Memory B cell (primary cell): ENCODE data around the gene DGKH.

ENCODE experiments used
- ATAC-seq: fragments of 150-1000 bp; cut with Tn5 transposase; 2 replicates; pipeline ENCODE4 v1.10.0; 2021; ENCODE audit warnings: low read depth, mild to moderate bottlenecking, moderate library complexity
- DNase-seq, 2 donors: peaks; one replicate each; pipeline ENCODE4 v3.0.0; 2022; ENCODE audit warnings: low spot score in 2 of 2
- H3K27ac Mint-ChIP-seq: one replicate; pipeline ENCODE4 v1.8.0; 2022; ENCODE audit warnings: mild to moderate bottlenecking, moderate library complexity, mixed read lengths
- H3K27me3 Mint-ChIP-seq: one replicate; pipeline ENCODE4 v1.8.0; 2022; ENCODE audit warnings: mixed read lengths
- H3K36me3 Mint-ChIP-seq: one replicate; pipeline ENCODE4 v1.8.0; 2022; ENCODE audit warnings: mild to moderate bottlenecking, mixed read lengths
- H3K4me1 Mint-ChIP-seq: one replicate; pipeline ENCODE4 v1.8.0; 2022; ENCODE audit warnings: mixed read lengths
- H3K4me3 Mint-ChIP-seq: one replicate; pipeline ENCODE4 v1.8.0; 2022; ENCODE audit warnings: mild to moderate bottlenecking, moderate library complexity, mixed read lengths
- H3K9me3 Mint-ChIP-seq: one replicate; pipeline ENCODE4 v1.8.0; 2022; ENCODE audit warnings: mixed read lengths

The DGKH gene

DNA sequence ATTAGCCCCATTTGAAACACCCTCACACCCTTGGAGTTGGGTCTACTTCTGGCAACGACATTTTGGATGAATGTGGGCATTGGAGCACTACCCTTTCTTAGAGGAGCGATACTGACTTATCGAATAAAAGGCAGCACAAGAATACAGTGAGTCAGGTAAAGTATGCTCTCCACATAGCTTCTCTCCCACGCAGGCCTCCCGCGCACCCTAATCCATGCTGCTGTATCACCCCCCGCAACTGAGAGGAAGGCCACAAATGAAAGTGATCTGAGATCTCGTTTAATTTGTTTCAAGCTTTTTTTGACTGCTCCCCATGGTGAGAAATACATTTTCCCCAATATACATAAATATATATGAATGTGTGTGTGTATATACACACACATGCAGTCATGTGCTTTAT, 198.1 kb downstream of the DGKH start:
- no peaks in the 10 kb centered on the region for H3K9me3 Mint-ChIP-seq
- H3K27me3 Mint-ChIP-seq = peaks cover 7% of the 10 kb centered on the region
- H3K4me3 Mint-ChIP-seq = no peak overlapping the region
- no peak overlapping the region for H3K27ac Mint-ChIP-seq
- H3K4me1 Mint-ChIP-seq = no peaks in the 10 kb centered on the region
- DNase-seq (no peak), ATAC-seq (no peak)
- no peaks in the 10 kb centered on the region for H3K36me3 Mint-ChIP-seq

DNA sequence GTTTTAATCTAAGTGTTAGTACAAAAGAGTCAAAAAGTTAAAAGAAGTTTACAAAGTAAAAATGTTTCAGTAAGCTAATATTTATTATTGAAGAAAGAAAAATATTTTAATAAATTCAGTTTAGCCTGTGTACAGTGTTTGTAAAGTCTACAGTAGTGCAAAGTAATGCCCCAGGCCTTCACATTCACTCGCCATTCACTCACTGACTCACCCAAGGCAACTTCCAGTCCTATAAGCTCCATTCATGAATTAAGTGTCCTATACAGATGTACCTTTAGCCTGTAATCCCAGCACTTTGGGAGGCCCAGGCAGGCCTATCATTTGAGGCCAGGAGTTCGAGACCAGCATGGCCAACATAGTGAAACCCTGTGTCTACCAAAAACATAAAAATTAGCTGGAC, 199.4 kb downstream of the DGKH start:
- Mint-ChIP-seq H3K36me3 (no peaks in the 10 kb centered on the region), H3K27me3 (peaks cover 8% of the 10 kb centered on the region), H3K27ac (no peak overlapping the region), H3K4me3 (no peak overlapping the region), H3K9me3 (no peaks in the 10 kb centered on the region), H3K4me1 (no peaks in the 10 kb centered on the region)
- no peak for ATAC-seq
- no peak for DNase-seq

DNA sequence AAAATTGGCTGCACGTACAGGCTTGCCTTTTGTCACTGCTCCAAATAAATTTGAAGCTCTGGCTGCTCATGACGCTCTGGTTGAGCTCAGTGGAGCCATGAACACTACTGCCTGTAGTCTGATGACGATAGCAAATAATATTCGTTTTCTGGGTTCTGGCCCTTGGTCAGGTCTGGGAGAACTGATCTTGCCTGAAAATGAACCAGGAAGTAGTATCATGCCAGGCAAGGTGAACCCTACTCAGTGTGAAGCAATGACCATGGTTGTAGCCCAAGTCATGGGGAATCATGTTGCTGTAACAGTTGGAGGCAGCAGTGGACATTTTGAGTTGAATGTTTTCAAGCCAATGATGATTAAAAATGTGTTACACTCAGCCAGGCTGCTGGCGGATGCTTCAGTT, 207.4 kb downstream of the DGKH start:
- Mint-ChIP-seq H3K4me3 (no peak overlapping the region), H3K4me1 (no peaks in the 10 kb centered on the region), H3K9me3 (no peaks in the 10 kb centered on the region), H3K27me3 (peaks cover 2% of the 10 kb centered on the region), H3K36me3 (peaks cover 2% of the 10 kb centered on the region), H3K27ac (no peak overlapping the region)
- no peak for DNase-seq
- ATAC-seq = no peak

DNA sequence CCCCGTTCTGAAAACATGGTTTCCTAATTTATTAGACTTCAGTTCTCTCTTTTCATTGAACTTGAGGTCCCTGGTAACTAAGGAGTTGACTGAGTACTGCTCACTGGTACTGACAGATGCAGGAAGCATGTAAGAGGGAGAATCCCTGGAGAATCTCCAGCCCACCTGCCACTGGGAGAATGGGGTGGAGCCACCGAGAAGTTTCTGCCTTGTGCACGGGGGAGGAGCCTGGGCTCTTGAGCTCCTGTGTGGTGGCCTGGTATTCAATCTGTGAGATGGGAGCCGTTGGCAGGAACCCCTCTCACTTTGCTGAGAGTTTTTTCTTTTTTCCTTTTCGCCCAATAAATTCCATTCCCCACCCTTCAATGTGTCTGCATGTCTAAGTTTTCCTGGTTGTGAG, 210.3 kb downstream of the DGKH start:
- no peaks in the 10 kb centered on the region for H3K4me1 Mint-ChIP-seq
- peaks cover 2% of the 10 kb centered on the region for H3K36me3 Mint-ChIP-seq
- DNase-seq (no peak), ATAC-seq (no peak)
- no peak overlapping the region for H3K27ac Mint-ChIP-seq
- H3K4me3 Mint-ChIP-seq = no peak overlapping the region
- H3K9me3 Mint-ChIP-seq = no peaks in the 10 kb centered on the region
- H3K27me3 Mint-ChIP-seq = no peaks in the 10 kb centered on the region

DNA sequence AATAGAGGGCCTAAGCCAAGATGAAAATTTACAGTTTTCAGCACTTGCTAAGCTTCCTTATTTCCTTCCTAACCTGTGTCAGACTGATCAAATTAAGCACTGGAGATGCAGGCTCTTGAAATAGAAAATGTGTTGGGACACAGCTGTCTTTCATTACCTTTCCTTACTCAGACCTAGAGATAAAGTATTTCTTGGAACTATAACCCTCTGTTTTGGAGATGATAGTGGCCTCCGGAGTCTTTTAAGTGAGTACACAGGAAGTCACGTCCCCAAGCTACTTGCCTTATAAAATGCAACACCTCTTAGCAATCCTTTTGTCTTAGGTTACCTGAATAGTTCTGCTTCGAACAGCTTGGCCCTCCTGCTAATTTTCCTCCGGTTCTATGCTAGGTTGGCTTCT, 211.1 kb downstream of the DGKH start:
- Mint-ChIP-seq H3K27me3 (no peaks in the 10 kb centered on the region), H3K36me3 (peaks cover 2% of the 10 kb centered on the region), H3K27ac (no peak overlapping the region), H3K4me1 (no peaks in the 10 kb centered on the region), H3K4me3 (no peak overlapping the region), H3K9me3 (no peaks in the 10 kb centered on the region)
- no peak for DNase-seq
- no peak for ATAC-seq

DNA sequence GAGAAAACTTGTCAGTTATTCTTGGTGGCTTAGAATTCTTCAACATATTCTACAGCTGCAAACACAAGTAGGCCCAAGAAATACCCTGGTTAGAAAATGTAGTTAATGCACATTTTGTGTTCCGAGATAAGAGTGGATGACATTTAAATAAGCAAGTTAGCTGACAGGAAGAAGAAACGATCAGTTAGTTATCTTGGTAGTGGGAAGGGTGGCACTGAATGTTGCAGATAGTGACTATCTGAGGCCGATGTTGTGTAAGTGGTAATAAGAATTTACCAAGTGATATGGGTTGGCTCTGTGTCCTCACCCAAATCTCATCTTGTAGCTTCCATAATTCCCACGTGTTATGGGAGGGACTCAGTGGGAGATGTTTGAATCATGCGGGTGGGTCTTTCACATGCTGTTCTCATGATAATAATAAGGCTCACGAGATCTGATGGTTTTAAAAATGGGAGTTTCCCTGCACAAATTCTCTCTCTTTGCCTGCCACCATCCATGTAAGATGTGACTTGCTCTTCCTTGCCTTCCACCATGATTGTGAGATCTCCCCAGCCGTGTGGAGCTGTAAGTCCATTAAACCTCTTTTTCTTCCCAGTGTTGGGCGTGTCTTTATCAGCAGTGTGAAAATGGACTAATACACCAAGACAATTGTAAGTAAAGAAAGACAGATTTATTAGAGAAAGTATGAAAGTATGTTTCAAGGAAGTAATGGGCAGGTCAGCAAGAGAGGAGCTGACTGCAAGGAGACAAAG, 212.6 kb downstream of the DGKH start:
- ATAC-seq = no peak
- H3K9me3 Mint-ChIP-seq = no peaks in the 10 kb centered on the region
- H3K4me1 Mint-ChIP-seq = no peaks in the 10 kb centered on the region
- no peak for DNase-seq
- H3K27me3 Mint-ChIP-seq = no peaks in the 10 kb centered on the region
- no peak overlapping the region for H3K4me3 Mint-ChIP-seq
- H3K27ac Mint-ChIP-seq = no peak overlapping the region
- peaks cover 2% of the 10 kb centered on the region for H3K36me3 Mint-ChIP-seq

DNA sequence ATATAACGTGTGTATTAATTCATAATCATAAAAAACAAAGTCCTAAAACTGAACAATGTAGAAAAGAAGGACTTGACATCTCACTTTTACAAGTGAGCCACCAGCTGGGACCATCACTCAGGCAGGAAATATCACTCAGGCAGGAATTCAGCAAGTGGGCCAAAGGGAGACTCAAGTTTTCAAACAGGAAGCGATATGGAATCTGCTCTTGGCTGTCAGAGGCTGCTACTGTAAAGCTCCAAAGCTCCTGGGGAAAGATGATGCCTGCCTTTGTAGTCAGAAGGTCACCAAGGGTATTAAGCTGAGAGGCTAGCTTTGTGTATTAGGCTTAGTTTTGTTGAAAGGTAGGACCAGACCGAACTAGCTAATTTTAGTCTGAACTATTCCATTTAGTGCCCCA, 218.0 kb downstream of the DGKH start:
- H3K27ac Mint-ChIP-seq = no peak overlapping the region
- no peaks in the 10 kb centered on the region for H3K9me3 Mint-ChIP-seq
- DNase-seq (no peak), ATAC-seq (no peak)
- no peak overlapping the region for H3K4me3 Mint-ChIP-seq
- no peaks in the 10 kb centered on the region for H3K27me3 Mint-ChIP-seq
- H3K36me3 Mint-ChIP-seq = no peaks in the 10 kb centered on the region
- peaks cover 11% of the 10 kb centered on the region for H3K4me1 Mint-ChIP-seq

DNA sequence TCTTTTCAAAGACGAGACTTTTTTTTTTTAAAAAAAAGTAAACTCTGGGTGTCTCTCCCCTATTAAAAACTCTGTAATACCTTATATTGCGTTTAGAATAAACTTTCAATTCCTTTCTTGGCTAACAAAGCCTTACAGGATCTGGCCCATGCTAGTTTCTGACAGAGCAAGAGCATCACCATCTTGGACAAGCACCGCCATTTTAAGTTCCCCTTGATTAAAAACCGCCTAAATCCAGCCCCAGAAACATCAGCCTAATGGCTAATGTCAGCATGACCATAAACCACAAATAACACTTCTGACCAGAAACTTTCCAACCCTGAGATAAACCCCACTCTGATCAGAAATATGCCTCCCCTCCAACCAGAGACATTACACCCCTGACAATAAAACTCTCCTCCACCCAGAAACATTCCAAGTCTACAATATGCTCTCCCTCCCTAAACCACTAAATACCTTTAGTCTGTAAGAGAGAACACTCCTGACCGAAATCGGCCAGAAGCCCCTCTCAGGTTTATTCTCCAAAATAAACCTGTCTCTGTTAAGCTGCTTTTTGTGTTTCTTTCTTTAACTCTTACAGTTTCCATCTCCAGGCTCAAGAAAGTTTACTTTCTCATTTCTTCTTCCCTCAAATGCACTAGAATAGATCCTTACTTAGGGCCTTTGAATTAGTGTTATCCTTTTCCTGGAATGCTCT, 221.9 kb downstream of the DGKH start:
- peak overlapping the region; percentile 97 for H3K4me3 Mint-ChIP-seq
- no peaks in the 10 kb centered on the region for H3K9me3 Mint-ChIP-seq
- no peak for DNase-seq
- H3K27me3 Mint-ChIP-seq = no peaks in the 10 kb centered on the region
- ATAC-seq = no peak
- no peak overlapping the region for H3K27ac Mint-ChIP-seq
- H3K4me1 Mint-ChIP-seq = peaks cover 25% of the 10 kb centered on the region
- H3K36me3 Mint-ChIP-seq = no peaks in the 10 kb centered on the region

DNA sequence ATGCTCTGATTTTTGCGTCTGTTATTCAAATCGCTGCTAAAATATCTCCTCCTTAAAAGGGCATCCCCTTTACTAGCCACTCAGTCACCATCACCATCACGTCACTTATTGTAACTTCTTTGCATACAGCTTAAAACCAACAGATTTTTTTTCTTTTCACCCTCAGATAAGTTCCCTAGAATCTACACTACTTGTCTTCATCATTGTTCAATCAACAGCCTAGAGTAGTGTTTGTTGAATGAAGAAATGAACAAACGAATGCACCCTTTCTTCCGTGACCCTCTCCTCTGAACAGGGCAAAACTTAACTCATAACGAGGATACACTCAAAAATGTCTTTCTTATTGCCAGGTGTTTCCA, 222.4 kb downstream of the DGKH start:
- H3K27ac Mint-ChIP-seq = no peak overlapping the region
- H3K36me3 Mint-ChIP-seq = no peaks in the 10 kb centered on the region
- DNase-seq (no peak), ATAC-seq (peak; percentile 9)
- peaks cover 30% of the 10 kb centered on the region for H3K4me1 Mint-ChIP-seq
- peak overlapping the region; percentile 97 for H3K4me3 Mint-ChIP-seq
- H3K9me3 Mint-ChIP-seq = no peaks in the 10 kb centered on the region
- H3K27me3 Mint-ChIP-seq = no peaks in the 10 kb centered on the region

DNA sequence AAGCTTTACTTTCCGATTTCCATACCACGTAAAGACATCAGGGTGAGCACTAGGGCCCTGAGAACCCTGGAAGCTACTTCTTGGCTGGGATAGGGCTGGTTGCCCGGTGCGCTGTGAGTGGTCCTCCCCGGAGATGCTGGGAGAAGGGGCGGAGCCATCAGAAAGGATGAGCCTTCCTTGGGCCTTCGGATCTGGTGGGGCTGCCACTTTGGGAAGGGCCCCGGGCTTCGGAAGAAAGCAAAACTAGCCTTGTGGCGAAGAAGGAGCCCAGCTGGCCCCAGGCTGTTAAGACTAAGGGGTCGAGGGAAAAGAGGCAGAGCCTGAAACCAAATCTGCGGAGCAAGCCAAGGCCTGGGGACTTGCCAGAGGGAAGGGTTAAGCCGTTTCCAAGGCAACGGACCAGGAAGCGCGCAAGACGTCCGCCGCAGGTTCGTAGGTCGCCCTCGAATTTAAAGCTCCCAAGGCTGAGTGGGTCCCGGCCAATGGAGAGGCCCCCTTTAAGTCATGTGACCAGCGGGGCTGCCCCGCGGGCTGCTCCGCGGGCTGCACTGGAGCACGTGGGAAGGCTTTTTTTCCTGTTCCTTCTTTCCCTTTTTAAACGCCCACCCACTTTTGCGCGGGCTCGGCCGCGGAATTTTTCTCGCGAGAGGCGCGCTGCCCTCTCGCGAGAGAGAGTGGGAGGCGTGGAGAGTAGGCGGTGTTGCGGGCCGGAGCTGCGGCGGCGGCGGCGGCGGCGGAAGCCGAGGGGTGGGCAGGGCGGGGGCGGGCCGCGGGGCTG, 223.1 kb downstream of the DGKH start:
- H3K27me3 Mint-ChIP-seq = no peaks in the 10 kb centered on the region
- ATAC-seq (peak; percentile 79), DNase-seq (peak; percentile 86 to 94)
- H3K4me1 Mint-ChIP-seq = peaks cover 32% of the 10 kb centered on the region
- H3K9me3 Mint-ChIP-seq = no peaks in the 10 kb centered on the region
- H3K27ac Mint-ChIP-seq = no peak overlapping the region
- peak overlapping the region; percentile 97 for H3K4me3 Mint-ChIP-seq
- H3K36me3 Mint-ChIP-seq = no peaks in the 10 kb centered on the region

DNA sequence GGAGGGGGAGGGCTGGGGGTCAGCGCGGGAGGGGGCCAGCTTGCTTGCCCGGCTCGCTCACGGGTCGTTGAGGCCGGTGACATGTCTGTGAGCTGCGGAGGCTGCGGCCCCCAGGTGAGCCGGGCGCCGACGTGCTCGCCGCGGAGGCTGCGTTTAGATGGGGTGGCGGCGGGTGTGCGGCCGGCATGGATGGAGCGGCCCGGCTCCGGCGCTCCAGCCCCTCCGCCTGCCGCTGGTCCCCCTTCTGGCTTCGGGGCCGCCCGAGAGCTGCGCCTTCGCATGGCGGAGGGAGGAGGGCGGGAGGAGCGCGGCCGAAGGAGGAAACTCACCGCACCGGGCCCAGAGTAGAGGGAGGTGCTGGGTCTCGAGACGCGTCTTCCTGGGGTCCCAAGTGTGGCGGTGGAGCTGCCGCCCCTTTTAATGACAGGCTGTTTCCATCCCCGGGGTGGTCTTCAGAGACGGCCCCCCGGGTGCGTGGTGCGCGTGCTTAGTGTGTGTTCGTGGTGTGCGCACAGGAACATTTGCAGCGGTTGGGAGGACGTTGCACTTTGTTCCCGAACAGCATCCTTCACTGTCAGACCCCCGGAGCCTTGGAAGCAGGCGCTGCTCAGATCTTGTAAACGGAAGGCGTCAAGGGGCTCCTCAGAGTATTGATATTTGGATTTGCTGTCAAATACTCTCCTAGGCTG, 223.8 kb downstream of the DGKH start, which contains the start of gene AKAP11:
AKAP11 (plus strand) TSS at position 38 of the 689 bp plus-strand sequence. CDS start 14,197 bp downstream, outside the sequence.
- Mint-ChIP-seq H3K27ac (no peak within 1 kb of the TSS), H3K4me1 (peaks cover 34% of the 10 kb centered on the region), H3K36me3 (no peaks in the 10 kb centered on the region), H3K27me3 (no peaks in the 10 kb centered on the region), H3K9me3 (no peaks in the 10 kb centered on the region), H3K4me3 (peak within 1 kb of the TSS; percentile 97)
- ATAC-seq (peak; percentile 10), DNase-seq (peak in 1 of 2 donors; percentile 59)

DNA sequence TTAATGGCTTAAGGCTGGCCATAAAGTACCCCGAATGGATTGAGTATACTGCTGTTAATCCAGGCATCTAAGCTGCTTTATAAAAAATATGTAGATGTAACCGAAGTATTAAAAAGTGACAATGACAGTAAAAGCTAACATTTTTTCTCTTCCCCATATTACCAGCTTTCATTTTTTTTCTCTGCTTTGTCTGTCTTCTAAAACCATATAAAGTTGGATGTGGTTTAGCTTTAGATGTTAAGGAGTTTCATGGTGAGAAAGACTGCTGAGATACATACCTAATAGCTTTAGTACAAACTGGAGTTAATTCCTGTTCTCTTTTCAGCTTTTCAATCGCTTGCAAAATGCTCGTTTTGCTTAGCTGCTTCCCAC, 224.3 kb downstream of the DGKH start:
- Mint-ChIP-seq H3K4me3 (peak overlapping the region; percentile 97), H3K36me3 (no peaks in the 10 kb centered on the region), H3K27me3 (no peaks in the 10 kb centered on the region), H3K27ac (no peak overlapping the region), H3K9me3 (no peaks in the 10 kb centered on the region), H3K4me1 (peaks cover 38% of the 10 kb centered on the region)
- DNase-seq (no peak), ATAC-seq (no peak)

DNA sequence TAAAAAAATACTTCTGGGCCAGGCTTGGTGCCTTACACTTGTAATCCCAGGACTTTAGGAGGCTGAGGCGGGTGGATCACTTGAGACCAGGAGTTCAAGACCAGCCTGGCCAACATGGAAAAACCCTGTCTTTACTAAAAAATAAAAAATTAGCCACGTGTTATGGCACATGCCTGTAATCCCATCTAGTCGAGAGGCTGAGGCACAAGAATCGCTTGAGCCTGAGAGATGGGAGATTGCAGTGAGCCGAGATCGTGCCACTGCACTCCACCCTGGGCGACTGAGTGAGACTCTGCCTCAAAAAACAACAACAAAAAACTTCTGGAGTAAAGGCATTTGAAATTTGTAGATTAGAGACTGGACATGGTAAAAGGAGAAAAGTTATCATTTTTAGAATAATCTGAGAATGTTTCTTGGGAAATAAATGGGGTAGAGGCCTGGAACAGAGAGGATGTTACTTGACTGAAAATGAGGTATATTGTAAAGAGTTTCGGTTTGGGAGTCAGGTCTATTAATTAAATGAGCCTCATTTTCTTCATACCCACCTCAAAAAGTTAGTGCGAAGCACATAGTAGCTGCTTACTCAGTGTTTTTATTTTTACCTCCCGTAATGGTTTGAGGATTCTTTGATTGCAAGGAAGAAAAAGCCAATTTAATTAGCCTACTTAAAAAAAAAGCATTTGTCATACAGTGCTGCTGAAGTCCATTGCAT, 226.1 kb downstream of the DGKH start:
- peak overlapping the region; percentile 75 for H3K4me3 Mint-ChIP-seq
- H3K27me3 Mint-ChIP-seq = no peaks in the 10 kb centered on the region
- H3K27ac Mint-ChIP-seq = no peak overlapping the region
- DNase-seq (no peak), ATAC-seq (no peak)
- H3K36me3 Mint-ChIP-seq = peaks cover 1% of the 10 kb centered on the region
- H3K4me1 Mint-ChIP-seq = peaks cover 44% of the 10 kb centered on the region
- no peaks in the 10 kb centered on the region for H3K9me3 Mint-ChIP-seq
